Stimulated activated CD8-positive, alpha-beta memory T cell treated with anti-CD3 and anti-CD28 coated beads, Interleukin-4, amount 100 ng/mL, for 4 hours (primary cell): ENCODE data around the gene VASH2.

Experiments
- DNase-seq, 2 donors: peaks; one replicate each; pipeline ENCODE4 v3.0.0-alpha.2; 2020; ENCODE audit warnings: low read depth in 2 of 2, low spot score in 1 of 2

Gene VASH2

GRCh38 chr1:212928323-212929291, 21.7 kb upstream of the VASH2 start:
- no peak for DNase-seq

GRCh38 chr1:212930986-212931678, 19.2 kb upstream of the VASH2 start:
- no peak for DNase-seq

DNA sequence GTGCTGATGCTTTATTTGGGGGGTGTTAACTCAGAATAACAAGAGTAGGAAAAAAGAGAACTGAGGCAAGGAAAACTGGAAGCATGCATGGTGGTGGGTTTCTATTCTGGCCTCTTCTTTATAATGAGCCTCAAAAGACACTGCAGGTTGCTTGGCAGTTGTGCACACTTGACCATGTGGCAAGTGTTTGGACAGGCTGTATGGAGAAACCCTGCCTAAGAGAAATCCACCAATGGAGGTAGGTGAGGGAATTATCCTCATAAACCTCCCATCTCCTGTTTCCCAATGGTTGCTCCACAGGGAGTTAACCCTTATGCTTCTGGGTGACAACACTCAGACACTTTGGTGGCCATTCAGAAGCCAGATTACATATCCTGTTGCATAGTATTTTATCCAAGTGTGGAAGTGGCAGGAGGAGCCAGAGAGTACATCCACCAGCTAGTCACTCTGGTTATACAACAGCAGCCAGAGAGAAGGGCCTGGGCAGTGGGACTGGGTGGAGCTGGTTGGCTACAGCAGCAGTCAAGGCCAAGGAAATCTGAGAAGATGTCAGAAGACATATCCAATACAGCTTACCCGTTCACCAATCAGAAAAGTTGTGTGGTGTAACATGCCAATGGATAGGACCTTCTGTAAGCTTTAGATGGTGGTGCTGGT, 16.4 kb upstream of the VASH2 start:
- no peak for DNase-seq

DNA sequence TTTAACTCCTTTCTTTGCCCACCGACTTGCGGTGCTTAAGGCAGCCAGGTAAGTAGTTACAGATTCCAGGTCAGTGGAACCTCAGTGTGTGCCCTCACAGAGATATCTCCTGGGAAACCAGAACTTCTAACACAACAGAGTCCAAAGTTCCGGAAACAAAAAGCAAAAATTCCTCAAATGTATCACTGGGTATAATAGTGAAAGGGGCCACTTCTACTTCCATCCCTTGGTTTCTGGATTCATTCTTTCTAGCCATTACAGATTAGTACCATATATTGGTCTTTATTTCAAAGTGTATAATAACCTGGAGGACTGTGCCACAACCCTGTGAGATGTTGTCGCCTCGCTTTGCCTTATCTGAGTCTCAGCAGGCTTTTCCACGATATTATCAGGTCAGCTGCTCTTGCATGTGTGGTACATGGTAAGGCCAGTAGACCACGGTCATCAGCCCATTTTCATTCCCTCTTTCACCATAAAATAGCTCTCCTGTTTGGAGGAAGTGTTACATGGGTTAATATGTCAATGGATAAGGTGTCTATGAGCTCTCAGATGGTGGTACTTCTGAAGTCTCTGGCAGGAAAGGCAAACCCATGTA, 14.9 kb upstream of the VASH2 start:
- DNase-seq = no peak

DNA sequence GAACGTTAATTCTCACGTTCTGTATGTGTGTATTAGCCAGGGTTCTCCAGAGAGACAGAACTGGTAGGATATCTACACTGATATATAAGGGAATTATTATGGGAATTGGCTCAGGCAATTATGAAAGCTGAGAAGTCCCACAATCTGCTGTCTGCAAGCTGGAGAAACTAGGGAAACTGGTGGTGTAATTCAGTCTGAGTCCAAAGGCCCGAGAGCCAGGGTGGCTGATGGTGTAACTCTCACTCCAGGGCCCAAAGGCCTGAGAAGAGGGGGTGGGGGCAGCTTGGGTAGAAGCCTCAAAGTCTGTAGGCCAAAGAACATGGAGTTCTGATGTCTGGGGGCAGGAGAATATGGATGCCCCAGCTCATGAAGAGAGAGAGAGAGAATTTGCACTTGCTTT, 13.3 kb upstream of the VASH2 start:
- DNase-seq = no peak

DNA sequence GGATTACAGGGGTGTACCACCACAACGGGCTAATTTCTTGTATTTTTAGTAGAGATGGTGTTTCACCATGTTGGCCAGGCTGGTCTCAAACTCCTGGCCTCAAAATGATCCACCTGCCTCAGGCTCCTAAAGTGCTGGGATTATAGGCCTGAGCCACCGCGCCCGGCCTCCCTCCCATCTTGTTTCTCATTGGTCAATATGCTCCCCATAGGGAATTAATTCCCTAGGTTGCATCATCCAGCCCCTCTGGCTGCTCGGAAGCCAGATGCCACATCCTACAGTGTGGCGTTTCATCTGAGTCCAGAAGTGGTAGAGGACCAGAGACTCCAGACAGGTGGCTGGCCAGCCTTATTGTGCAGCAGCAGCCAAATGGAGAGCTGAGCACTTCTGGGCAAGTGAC, 11.5 kb upstream of the VASH2 start:
- DNase-seq = no peak

- DNase-seq = no peak
These were observed 8.9 kb upstream of the VASH2 start for GRCh38 chr1:212941452-212941851.

DNA sequence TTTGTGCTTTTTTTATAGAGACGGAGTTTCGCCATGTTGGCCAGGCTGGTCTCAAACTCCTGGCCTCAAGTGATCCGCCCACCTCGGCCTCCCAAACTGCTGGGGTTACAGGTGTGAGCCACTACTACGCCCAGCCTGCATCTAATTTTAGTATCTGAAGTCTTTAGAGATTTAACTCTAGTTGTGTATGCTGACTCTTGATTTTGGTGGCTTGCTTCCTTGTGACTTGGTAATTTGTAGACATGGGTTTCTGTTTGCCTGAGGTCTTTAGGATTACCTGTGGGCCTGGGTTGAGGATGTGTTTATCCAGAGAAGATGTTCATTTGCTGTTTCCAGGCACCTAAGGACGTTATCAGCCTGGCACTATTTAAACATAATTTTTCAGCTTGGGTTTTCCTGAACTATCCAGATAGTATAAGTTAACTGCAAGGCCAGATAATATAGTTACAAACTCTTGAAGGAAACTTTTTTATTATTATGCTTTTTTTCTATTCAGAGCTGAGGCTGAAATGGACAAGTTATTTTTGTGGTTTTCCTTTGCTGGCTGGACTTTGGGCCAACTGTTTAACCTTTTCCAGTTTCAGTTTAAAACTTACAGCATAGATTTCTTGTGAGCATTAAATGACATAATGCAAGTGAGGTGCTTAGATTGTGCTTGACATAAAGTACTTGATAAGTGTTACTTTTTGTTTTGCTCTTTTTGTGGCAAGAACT, 7.5 kb upstream of the VASH2 start:
- DNase-seq = no peak

DNA sequence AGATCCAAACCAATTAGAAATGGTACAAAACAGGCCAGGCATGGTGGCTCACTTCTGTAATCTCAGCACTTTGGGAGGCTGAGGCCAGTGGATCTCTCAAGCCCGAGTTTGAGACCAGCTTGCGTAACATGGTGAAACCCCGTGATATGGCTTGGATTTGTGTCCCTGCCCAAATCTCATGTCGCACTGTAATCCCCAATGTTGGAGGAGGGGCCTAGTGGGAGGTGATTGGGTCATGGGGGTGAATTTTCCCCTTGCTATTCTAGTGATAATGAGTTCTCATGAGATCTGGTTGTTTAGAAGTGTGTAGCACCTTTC, 7.0 kb upstream of the VASH2 start:
- DNase-seq = no peak

GRCh38 chr1:212944229-212944901, 6.0 kb upstream of the VASH2 start:
- DNase-seq = no peak

DNA sequence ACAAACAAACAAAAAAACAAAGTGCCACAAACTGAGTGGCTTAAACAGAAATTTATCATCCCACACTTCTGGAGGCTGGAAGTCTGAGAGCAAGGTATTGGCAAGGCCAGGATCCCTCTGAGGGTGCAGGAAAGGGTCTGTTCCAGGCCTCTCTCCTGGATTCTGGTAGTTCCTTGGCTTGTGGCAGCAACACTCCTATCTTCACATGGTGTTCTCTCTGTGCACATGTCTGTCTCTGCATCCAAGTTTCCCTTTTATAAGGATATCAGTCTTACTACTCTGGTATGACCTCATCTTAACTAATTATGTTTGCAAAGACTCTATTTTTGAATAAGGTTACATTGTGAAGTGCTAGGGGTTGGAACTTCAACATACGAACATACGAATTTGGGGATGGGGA, 5.3 kb upstream of the VASH2 start:
- no peak for DNase-seq

- DNase-seq = no peak
These were observed 4.7 kb upstream of the VASH2 start for GRCh38 chr1:212945463-212946160.

DNA sequence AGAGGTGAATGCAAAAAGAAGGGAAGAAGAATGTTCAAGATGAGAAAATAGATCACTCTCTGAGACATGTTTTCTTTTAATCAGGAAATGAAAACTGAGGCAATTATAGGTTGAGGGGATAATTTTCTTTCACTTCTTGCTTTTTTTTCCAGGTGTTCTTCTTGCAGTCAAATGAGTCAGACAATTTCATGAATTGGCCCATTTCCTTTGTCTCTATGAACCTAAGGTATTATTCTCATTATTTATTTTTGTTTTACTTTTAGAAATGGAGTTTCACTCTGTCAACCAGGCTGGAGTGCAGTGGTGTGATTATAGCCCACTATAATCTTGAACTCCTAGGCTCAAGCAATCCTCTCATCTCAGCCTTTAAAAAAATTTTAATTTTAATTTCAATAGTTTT, 3.5 kb upstream of the VASH2 start:
- DNase-seq = no peak

DNA sequence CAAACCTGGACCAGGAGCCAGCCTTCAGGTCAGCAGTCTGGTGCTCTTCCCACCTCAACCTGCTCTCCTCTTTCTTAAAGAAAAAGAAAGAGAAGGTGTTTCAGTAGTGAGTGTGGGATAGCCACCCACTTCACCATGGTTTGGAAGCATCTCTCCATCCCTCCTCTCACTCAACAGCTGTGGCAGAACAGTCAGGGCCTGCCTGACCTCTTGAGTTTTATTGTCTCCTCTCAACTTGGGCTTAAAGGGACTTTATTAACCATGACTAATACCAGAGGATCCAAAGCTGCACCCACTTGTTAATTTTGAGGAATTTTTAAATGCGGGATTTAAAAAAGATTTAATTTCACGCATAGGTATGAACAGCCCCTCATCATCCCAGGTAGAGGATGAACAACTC, 570 bp upstream of the VASH2 start:
- no peak for DNase-seq

- no peak for DNase-seq
These were observed 995 bp downstream of the VASH2 start for GRCh38 chr1:212951126-212951946.

GRCh38 chr1:212951947-212952640, 1.8 kb downstream of the VASH2 start:
- DNase-seq = no peak

GRCh38 chr1:212952641-212952976, 2.3 kb downstream of the VASH2 start:
- no peak for DNase-seq

- DNase-seq = no peak
These were observed 3.0 kb downstream of the VASH2 start for GRCh38 chr1:212953321-212953720.

DNA sequence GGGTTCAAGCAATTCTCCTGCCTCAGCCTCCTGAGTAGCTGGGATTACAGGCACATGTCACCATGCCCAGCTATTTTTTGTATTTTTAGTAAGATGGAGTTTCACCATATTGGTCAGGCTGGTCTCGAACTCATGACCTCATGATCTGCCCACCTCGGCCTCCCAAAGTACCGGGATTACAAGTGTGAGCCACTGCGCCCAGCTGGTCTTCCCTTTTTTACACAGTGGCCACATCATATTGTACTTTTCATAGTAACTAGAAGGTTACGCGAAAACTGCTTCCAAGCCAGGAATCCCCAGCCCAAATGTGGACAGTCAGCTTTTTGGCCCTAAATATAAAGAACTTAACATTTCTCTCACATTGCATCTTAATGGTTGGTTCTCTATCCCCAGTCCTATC, 4.2 kb downstream of the VASH2 start:
- no peak for DNase-seq
